Astrocyte of the cerebellum (primary cell): ENCODE results near the gene PKD1L1.

Experiments
- DNase-seq: peaks from one replicate; pipeline ENCODE4 v3.0.0-alpha.2; 2011; ENCODE audit warnings: low read depth
- H3K4me3 ChIP-seq: 2 replicates; pipeline ENCODE4 v1.5.1; 2011; ENCODE audit warnings: mild to moderate bottlenecking, low read depth, low read length, moderate library complexity
- in situ Hi-C: cut with HindIII; loops from 2 replicates; pipeline ENCODE4 v1.10.0; 2017; ENCODE audit warnings: low sequenced_read_pairs
- TF ChIP-seq, protein P1 (sequence below): IDR thresholded peaks from 2 replicates; pipeline ENCODE4 v1.5.1; 2012; ENCODE audit warnings: low read length, low read depth, moderate library complexity, mild to moderate bottlenecking; ENCODE audit errors: missing control alignments

Gene PKD1L1

GRCh38 chr7:47744883-47745282 lies 203.4 kb downstream of the PKD1L1 start:
- no peak overlapping the region for H3K4me3 ChIP-seq
- TF ChIP-seq, protein P1, sequence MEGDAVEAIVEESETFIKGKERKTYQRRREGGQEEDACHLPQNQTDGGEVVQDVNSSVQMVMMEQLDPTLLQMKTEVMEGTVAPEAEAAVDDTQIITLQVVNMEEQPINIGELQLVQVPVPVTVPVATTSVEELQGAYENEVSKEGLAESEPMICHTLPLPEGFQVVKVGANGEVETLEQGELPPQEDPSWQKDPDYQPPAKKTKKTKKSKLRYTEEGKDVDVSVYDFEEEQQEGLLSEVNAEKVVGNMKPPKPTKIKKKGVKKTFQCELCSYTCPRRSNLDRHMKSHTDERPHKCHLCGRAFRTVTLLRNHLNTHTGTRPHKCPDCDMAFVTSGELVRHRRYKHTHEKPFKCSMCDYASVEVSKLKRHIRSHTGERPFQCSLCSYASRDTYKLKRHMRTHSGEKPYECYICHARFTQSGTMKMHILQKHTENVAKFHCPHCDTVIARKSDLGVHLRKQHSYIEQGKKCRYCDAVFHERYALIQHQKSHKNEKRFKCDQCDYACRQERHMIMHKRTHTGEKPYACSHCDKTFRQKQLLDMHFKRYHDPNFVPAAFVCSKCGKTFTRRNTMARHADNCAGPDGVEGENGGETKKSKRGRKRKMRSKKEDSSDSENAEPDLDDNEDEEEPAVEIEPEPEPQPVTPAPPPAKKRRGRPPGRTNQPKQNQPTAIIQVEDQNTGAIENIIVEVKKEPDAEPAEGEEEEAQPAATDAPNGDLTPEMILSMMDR: no peak
- in situ Hi-C loops: no loop called here
- no peak for DNase-seq

- no peak for DNase-seq
- in situ Hi-C loops: no loop called here
- no peak overlapping the region for H3K4me3 ChIP-seq
- TF ChIP-seq, protein P1: no peak
These were observed 204.2 kb downstream of the PKD1L1 start for GRCh38 chr7:47743965-47744591.

- no peak for DNase-seq
- in situ Hi-C loops: no loop called here
- TF ChIP-seq, protein P1: no peak
- no peak overlapping the region for H3K4me3 ChIP-seq
These were observed 206.3 kb downstream of the PKD1L1 start for GRCh38 chr7:47741984-47742383.

DNA sequence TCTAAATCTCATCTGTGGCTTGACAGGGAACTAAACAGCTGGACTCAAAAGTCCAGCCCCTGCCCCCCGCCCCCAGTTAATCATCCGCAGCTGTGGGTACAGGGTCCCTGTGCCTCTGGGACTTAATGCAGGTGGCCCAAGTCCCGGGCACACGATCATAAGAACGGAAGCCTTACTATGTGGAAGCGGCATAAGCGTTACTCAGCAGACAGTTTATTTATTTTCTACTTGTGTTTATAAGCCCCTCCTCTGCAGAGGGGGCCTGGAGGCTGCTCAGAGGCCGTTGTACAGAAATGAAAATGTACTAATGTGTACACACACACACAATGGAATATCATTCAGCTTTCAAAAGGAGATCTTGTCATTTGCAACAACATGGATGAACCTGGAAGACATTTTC lies 208.4 kb downstream of the PKD1L1 start:
- DNase-seq: no peak
- no peak overlapping the region for H3K4me3 ChIP-seq
- in situ Hi-C loops: no loop called here
- TF ChIP-seq, protein P1: no peak

GRCh38 chr7:47739301-47739875 lies 208.9 kb downstream of the PKD1L1 start:
- DNase-seq: no peak
- TF ChIP-seq, protein P1: no peak
- in situ Hi-C loops: no loop called here
- H3K4me3 ChIP-seq: no peak overlapping the region

- no peak overlapping the region for H3K4me3 ChIP-seq
- in situ Hi-C loops: no loop called here
- TF ChIP-seq, protein P1: no peak
- DNase-seq: no peak
These were observed 209.6 kb downstream of the PKD1L1 start for GRCh38 chr7:47738563-47739166.
